MG63 (cell line): ENCODE measurements around the gene CNN2. TPM values are rescaled to one million over a fixed set of nuclear protein-coding genes. Genes with fewer than 3 reads are reported as not detected.
"Not testable (repeated sequence)": the region's sequence is repeated elsewhere in the genome, so short reads cannot be mapped to it uniquely, and the experiment has no call there.

Experiments used
- DNase-seq: peaks from one replicate; pipeline ENCODE4 v3.0.0-alpha.2; 2020
- H3K27me3 ChIP-seq: fragments of 250-450 bp; sonication (Bioruptor Pico); 2 replicates; pipeline ENCODE4 v1.5.1; 2020; ENCODE audit warnings: mild to moderate bottlenecking, moderate library complexity
- H3K36me3 ChIP-seq: fragments of 250-450 bp; sonication (Bioruptor Pico); 2 replicates; pipeline ENCODE4 v1.5.1; 2020; ENCODE audit warnings: mild to moderate bottlenecking, moderate library complexity
- H3K4me3 ChIP-seq: fragments of 250-450 bp; sonication (Bioruptor Pico); 2 replicates; pipeline ENCODE4 v1.5.1; 2020; ENCODE audit warnings: mild to moderate bottlenecking, moderate library complexity
- H3K9me3 ChIP-seq: fragments of 250-450 bp; sonication (Bioruptor Pico); 2 replicates; pipeline ENCODE4 v1.5.1; 2020; ENCODE audit warnings: mild to moderate bottlenecking, moderate library complexity
- total RNA-seq: library from RNA; depleted of rRNA; stranded (reverse); fragments of >200 nt; shearing (Covaris generic); gene quantifications from 2 replicates; pipeline ENCODE4 v1.2.3, GENCODE V29; 2014; ENCODE audit warnings: low replicate concordance

CNN2 gene
- total RNA-seq, 1 experiment from 2014 or later, result 84.9 TPM

DNA sequence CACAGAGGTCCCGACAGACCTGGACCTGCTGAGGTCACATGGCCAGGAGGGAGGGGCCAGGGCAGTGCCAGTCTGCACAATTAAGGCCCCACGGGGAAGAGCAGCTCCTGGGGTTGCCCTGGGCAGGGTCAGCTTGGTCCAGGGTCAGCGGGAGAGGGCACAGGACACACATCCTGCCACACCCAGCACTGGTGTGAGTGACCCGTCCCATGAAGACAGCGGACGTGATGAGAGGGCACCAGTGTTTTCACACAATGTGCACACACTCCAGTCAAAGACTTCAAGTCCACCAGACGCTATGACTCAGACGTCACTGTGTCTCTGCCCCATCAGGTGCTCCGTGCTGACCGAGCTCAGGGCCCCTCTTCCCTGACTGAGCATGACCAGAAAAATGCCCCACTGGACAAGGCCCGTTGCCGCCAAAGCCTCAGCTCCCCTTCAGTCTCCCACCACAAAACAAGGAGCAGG, 9.7 kb upstream of the CNN2 start:
- DNase-seq, result no peak
- Histone ChIP-seq H3K27me3 (no peaks in the 10 kb centered on the region), H3K9me3 (no peaks in the 10 kb centered on the region), H3K4me3 (no peak overlapping the region), H3K36me3 (peaks cover 9% of the 10 kb centered on the region; the same call in 1 of the 2 replicates)

DNA sequence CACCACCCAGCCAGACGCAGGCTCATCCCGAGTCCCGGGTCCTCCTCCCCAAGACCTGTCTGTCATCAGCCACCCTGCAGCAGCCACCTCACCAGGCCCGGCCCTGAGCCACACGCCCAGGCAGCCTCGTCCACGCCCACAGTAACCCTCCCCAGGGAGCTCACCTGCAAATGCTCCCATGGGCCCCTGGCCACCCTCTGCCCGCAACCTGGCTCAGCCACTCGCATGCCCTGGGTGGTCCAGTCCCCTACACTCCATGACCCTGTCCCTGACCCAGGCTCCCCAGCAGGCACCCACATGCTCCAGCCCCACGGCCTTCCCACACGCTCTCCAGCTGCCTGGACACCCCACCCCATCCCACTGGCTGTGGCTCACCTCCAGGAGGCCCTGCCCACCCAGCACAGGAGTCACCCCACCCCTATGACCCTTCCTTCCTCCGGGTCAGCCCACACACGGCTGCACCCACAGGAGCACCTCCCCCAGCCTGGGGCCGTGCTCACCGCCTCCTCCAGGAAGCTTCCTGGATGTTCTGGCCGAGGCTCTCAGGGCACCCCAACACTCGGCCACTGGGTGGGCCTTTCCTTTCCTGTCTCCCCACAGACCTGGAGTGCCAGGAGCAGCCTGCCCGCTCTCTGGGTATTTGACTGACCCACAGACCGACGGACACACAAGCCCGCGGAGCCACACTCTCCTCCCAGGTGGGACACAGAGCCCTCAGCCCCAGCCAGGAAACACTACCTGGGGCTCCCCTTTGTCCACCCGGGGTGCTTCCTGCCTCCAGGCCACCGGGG, 9.1 kb upstream of the CNN2 start:
- Histone ChIP-seq H3K27me3 (no peaks in the 10 kb centered on the region), H3K36me3 (peaks cover 9% of the 10 kb centered on the region; the same call in 1 of the 2 replicates), H3K9me3 (no peaks in the 10 kb centered on the region), H3K4me3 (no peak overlapping the region)
- DNase-seq, result no peak

GRCh38 chr19:1017906-1018305, 8.5 kb upstream of the CNN2 start:
- H3K9me3 ChIP-seq, result no peaks in the 10 kb centered on the region
- no peaks in the 10 kb centered on the region for H3K27me3 ChIP-seq
- no peak for DNase-seq
- peaks cover 9% of the 10 kb centered on the region; the same call in 1 of the 2 replicates for H3K36me3 ChIP-seq
- no peak overlapping the region for H3K4me3 ChIP-seq

- DNase-seq, result no peak
- Histone ChIP-seq H3K4me3 (no peak overlapping the region), H3K36me3 (peaks cover 9% of the 10 kb centered on the region; the same call in 1 of the 2 replicates), H3K9me3 (no peaks in the 10 kb centered on the region), H3K27me3 (no peaks in the 10 kb centered on the region)
These were observed 8.0 kb upstream of the CNN2 start for GRCh38 chr19:1018393-1018792.

GRCh38 chr19:1018932-1019615, 7.3 kb upstream of the CNN2 start:
- no peaks in the 10 kb centered on the region for H3K9me3 ChIP-seq
- DNase-seq, result no peak
- H3K4me3 ChIP-seq, result peak overlapping the region; percentile 67
- H3K27me3 ChIP-seq, result no peaks in the 10 kb centered on the region
- H3K36me3 ChIP-seq, result peaks cover 9% of the 10 kb centered on the region; the same call in 1 of the 2 replicates

GRCh38 chr19:1019616-1019961, 6.8 kb upstream of the CNN2 start:
- H3K9me3 ChIP-seq, result no peaks in the 10 kb centered on the region
- no peaks in the 10 kb centered on the region for H3K27me3 ChIP-seq
- DNase-seq, result no peak
- peaks cover 9% of the 10 kb centered on the region; the same call in 1 of the 2 replicates for H3K36me3 ChIP-seq
- peak overlapping the region; percentile 67 for H3K4me3 ChIP-seq

DNA sequence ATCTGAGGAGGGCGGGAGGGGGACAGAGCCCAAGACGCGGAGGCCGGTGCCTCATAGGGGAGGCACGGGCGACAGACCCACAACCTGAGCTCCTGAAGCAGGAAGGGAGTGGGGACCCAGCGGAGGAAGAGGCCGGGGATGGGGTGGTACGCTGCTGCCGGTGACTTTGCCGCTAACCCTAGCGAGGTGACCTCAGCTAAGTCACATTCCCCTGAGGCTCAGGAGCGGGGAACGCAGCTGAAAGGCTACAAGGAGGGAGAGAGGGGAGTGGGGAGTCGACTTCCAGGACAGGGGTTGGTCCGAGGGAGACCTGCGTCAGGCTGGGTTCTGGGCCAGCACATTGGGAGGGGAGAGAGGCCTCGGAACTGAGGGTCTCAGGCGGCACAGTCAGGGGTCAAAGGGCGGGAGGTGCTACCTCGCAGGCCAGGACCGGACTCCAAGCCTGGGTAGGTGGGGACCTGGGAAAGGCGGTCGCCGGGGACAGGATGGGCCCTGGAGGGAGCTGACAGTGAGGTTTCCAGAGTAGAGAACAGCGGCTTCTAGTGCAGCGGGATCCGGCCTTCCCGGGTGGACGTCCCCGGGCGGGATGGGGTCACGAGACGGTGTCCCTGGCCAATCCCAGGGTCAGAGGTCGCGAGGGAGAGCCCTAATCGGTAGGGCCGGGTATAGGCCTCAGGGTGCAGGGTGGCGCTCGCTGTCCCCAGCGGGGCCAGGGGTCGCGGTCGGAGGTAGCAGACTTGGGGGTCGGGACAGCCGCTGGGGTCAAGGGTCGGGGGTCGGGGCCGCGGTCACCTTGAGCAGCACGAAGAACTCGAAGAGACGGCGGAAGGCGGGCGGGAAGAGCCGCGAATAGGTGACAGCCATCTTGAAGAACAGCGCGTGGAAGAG, 6.2 kb upstream of the CNN2 start:
- Histone ChIP-seq H3K4me3 (peak overlapping the region; percentile 67), H3K9me3 (no peaks in the 10 kb centered on the region), H3K27me3 (no peaks in the 10 kb centered on the region), H3K36me3 (peaks cover 9% of the 10 kb centered on the region; the same call in 1 of the 2 replicates)
- DNase-seq, result no peak

DNA sequence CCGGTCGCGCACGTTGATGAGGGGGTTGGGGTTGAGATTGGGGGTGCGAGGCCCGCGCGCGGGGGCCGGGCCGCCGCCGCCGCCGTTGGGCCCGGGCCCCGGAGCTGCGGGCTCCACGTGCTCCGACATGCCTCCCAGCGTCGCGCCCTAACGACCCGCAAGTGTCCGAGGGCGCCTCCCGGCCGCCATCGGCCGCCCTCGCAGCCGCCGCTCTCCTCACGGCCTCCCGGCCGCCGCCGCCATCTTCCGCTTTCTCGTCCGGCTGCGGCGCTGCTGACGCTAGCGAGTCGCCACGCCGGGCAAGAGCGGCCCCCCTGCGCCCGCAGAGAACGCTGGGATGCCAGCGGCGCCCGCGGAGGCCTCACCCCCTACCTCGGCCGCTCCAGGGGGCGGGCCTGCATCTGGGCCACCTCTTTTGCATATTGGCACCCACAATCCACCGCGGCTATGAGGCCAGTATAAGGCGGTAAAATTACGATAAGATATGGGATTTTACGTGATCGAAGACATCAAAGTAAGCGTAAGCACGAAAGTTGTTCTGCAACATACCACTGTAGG, 5.5 kb upstream of the CNN2 start, which contains the start of gene TMEM259:
Gene TMEM259, minus strand, starts transcription at position 256 of the 558 bp plus-strand sequence. Its CDS starts 127 bp downstream, at position 129.
- H3K36me3 ChIP-seq, result peaks cover 9% of the 10 kb centered on the region; the same call in 1 of the 2 replicates
- no peaks in the 10 kb centered on the region for H3K27me3 ChIP-seq
- peak within 1 kb of the TSS; percentile 67 for H3K4me3 ChIP-seq

DNA sequence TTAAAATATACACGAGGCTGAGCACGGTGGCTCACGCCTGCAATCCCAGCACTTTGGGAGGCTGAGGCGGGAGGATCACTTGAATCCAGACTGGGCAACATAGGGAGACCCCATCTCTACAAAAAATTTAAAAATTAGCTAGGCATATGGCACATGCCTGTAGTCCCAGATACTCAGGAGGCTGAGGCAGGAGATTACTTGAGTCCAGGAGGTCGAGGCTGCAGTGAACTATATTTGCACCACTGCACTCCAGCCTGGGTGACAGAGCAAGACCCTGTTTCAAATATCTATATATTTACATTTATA, 2.6 kb upstream of the CNN2 start:
- not testable (repeated sequence) for H3K9me3 ChIP-seq, H3K27me3 ChIP-seq, DNase-seq, H3K4me3 ChIP-seq, H3K36me3 ChIP-seq

More for the DNA sequence above, 5.5 kb upstream of the CNN2 start, which contains the start of gene TMEM259:
- no peaks in the 10 kb centered on the region for H3K9me3 ChIP-seq
- DNase-seq, result peak; percentile 93

DNA sequence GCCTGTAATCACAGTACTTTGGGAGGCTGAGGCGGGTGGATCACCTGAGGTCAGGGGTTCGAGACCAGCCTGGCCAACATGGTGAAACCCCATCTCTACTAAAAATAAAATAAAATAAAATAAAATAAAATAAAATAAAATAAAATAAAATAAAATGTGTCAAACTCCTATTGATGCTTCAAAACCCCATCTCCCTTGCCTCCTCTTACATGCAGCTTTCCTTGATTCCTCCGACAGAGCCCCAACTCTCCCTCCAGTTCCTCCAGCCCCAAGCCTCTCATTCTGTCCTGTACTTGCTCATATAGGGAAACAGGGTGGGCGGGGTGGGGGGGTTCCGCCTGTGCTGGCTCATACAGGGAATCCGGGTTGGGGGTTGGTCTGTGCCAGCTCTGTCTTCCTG, 1.3 kb upstream of the CNN2 start:
- H3K4me3 ChIP-seq, H3K9me3 ChIP-seq, H3K27me3 ChIP-seq, DNase-seq, H3K36me3 ChIP-seq: not testable (repeated sequence)

DNA sequence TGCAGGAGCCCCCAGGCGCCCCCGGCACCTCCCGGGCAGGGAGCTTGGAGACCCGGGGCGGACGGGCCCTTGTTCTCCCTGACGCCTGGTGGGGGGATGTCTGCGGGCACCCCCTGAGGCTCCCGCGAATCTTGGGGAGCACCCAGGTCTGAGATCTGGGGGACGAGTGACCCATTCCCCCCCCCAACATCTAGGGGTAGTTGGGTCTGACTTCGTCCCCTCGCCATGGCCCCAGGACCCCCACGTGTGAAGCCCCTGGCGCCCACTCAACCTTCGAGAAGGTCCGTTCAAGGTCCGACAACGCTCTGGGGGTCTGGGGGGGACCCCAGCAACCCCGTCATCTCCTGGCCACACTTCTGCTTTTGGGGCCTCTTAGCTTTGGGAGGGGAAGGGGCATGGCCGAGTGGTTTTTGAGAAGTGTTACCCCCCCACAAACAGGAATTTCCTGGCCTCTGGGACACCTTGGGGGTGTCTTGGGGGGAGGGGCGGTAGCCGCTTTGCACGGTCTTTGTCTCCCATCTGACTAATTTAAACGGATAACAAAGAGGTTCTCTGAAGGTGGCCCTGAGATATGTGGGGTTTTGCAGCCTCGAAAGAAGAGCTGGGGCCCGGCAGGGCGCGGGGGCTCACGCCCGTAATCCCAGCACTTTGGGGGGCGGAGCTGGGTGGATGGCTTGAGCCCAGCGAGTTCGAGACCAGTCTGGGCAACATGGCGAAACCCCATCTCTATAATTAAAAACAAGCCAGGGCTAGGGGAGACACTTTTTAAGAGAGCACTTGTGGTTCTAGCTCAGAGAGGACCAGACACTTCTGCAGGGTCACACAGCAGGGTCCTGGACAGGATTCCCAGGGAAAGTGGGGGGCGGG, 608 bp downstream of the CNN2 start:
- Histone ChIP-seq H3K4me3 (peak overlapping the region; percentile 79), H3K9me3 (no peaks in the 10 kb centered on the region), H3K27me3 (no peaks in the 10 kb centered on the region), H3K36me3 (peaks cover 2% of the 10 kb centered on the region; the same call in 1 of the 2 replicates)
- DNase-seq, result no peak

- no peaks in the 10 kb centered on the region for H3K9me3 ChIP-seq
- H3K36me3 ChIP-seq, result peaks cover 9% of the 10 kb centered on the region
- no peak for DNase-seq
- H3K27me3 ChIP-seq, result no peaks in the 10 kb centered on the region
- H3K4me3 ChIP-seq, result peak overlapping the region; percentile 79
These were observed 1.2 kb downstream of the CNN2 start for GRCh38 chr19:1027650-1028061.

DNA sequence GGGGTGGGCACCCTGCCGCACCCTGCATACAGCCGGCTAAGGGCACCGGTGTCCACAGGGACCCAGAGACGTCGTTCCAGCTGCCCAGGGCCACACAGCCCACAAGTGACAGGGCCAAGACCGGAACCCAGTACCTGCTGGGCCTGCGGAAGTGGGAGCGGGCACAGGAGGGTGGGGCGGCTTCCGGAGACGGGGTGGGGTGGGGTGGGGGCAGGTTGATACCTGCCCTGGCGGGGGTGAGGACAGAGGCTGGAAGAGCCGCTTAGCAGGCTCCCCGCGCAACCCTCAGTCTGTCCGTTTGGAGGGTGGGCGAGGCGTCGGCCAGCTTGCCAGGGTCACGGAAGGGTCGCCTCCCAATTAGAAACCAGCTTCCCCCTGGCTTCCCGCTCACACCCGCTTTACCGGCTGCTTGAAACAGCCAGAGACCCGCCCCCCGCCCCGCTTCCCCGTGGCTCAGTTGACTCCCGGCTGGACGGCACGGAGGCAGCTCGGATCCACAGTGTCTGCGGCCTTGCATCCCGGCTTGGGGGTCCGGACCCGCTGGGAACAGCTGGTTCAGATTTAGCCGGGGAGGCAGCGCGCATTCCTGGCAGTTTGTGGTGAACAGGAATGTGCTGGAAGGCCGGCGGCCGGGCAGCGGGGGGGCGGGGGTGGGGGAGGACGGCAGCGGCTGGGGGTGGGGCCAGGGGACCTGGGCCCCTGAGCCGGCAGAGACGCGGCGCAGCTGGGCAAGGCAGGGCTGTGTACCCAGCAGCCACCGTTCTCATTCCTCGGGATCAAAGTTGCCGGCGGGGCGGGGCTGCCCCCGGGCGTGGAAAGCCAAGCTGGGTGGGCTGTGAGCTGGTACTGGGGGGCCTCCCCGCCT, 1.9 kb downstream of the CNN2 start:
- no peaks in the 10 kb centered on the region for H3K9me3 ChIP-seq
- DNase-seq, result peak; percentile 78
- peak overlapping the region; percentile 79 for H3K4me3 ChIP-seq
- H3K27me3 ChIP-seq, result no peaks in the 10 kb centered on the region
- H3K36me3 ChIP-seq, result peaks cover 14% of the 10 kb centered on the region

GRCh38 chr19:1032264-1032867, 6.0 kb downstream of the CNN2 start:
- H3K27me3 ChIP-seq, result no peaks in the 10 kb centered on the region
- no peaks in the 10 kb centered on the region for H3K9me3 ChIP-seq
- H3K4me3 ChIP-seq, result no peak overlapping the region
- peaks cover 14% of the 10 kb centered on the region for H3K36me3 ChIP-seq
- DNase-seq, result no peak
